ENCODE data around the gene GOT1.

The GOT1 gene

DNA sequence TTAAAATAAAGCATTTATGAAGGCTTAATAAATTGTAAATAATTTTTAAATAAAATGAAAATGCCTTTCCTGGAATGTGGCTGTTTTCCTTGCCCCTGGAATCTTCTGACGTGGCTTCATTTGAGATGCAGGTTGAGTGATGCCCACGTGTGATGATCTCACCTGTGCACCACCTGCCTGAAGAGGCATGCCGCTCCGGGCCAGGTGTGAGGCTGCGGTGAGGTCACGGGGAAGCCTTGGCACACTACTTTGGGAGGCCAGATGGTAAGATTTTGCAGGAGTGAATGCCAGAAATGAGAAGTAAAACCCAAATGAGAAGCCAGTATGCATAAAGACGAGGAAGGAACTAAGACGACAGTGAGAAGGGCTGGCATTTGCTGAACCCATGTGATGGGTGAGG is 36.2 kb downstream of the GOT1 start:
- no peak for DNase-seq

DNA sequence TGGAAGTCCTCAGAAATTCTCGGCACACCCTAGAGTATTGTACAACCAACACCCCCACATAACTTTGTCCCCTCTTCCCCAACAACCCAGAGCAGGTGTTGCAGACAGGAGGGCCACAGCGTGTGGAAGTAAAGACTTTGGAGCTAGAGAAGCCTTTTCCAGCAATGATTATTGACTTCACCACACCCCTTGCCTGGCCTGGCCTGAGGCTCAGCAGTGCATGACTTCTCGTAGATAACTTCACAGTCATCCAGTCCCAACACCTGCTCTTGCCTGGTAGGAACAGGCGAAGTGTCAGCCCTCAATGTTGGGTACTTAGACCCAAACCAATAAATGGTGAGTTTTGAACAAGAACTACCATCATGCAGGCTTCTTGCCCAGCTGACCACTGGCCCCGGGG is 36.7 kb downstream of the GOT1 start:
- no peak for DNase-seq

DNA sequence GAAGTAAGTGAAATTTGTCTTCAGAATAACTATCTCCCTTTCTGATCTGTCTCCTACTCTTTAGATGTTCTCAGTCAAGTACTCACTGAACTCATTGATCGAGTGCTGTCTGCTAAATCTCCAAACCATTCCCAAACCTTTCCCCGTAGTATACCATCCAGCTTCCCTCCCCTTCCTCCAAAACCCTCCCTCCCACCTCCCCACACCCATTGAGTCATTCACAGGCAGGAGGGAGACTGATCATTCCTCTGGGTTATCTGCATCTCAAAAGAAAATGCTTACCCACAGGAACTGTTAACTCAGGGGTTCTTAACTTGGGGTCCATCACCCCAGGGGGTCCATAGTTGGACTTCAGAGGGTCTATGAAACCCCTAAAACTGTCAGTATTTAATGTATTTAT is 37.4 kb downstream of the GOT1 start:
- DNase-seq = no peak

DNA sequence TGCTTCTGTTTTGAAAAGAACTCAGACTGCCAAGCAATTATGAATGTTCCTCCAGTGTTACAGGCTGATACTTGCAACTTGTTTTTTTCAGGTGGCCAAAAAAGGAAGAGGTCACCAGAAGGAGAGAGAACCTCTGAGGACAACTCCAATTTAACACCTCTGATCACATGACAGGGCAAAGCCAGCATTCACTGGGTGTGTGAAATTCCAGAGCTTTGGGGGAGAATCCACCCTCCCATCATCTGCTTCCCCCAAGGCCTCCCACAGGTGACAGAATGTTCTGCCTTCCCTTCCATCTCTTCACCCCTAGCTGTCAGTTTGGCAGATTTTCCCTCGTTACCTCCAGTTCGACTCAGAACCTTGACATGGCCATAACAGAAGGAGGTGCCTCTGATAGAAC is 39.1 kb downstream of the GOT1 start:
- DNase-seq = no peak

DNA sequence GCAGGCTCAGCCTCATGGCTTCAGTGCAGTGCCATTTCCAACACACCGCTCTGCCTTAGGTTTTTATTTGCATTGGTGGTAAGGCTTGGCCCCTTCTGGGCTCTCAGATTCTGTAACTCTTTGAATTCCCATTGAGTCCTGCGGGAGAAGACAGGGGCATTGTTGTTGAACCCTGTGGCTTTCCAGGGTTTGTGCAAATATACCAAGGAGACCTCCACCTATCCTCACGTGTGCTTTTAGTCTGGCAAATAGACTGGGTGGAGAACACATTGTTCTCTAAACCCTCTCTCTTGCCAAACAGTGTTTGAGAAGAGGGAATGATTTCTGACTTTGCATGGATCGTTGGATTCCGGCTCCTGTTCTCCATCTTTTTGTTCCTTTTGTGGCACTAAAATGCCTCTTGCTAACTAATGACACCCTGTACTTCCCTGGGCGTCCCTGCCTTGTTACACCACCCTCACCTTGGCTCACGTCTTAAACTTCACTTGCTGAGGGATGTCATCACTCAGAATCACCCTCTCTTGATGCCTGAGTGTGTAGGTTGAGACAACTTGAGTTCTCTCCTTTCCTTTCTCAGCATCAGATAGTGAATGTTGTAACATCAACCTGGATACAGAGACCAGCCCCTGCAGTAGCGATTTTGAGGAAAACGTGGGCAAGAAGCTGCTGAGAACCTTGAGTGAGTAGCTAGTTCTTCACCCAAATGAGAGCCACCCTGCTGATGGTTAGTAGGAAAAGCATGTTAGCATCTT is 40.5 kb downstream of the GOT1 start:
- DNase-seq = no peak

DNA sequence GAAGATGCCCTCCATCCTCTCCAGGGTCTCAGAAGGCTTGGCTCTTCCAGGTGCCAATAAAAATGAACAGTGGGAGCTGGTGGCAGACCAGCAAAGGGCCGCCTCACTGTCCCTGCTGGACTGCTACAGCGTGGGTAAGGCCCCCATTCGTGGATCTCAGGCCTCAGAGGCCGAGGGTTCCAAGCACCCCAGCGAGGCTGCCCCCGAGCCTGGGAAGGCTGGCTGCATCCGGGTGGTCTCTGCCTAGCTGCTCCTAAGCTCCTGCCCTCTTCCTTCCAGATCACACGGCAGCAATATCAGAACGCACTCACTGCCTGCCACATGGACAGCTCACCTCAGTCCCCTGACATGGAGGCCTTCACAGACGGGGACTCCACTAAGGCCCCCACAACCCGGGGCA is 42.9 kb downstream of the GOT1 start:
- no peak for DNase-seq

DNA sequence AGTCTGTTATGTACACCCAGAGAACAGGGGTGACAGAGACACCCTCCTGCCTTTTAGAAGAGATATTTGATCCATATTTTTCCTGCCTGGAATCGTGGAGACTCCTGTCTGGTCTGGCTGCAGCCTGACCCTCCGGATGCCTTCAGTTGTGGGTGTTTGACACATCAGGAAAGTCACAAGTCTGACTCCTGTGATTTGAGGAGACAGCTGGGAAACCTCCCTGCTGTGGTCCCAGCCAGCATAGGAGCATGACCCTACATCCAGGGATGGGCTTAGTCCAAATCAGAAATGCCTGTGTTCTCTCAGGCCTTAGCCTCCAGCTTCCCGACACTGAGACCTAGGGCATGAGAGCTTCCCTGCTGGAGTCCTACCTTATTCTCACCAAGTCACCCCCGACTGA is 43.4 kb downstream of the GOT1 start:
- no peak for DNase-seq

DNA sequence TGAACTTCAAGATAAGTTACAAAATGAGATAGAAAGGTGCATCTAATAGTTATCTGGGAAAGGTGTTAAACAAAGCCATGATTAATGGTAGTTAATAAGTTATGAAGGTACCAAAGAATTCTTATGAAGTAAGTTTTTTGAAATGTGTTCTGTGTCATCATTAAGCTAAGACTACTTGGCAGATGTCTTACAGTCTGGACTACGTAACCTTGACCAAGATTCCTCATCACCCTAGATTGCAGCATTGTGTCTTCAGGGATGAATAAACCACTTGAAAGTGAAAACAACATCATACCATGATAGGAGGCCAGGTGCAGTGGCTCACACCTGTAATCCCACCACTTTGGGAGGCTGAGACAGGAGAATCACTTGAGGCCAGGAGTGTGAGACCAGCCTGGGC is 48.2 kb downstream of the GOT1 start:
- DNase-seq = no peak

DNA sequence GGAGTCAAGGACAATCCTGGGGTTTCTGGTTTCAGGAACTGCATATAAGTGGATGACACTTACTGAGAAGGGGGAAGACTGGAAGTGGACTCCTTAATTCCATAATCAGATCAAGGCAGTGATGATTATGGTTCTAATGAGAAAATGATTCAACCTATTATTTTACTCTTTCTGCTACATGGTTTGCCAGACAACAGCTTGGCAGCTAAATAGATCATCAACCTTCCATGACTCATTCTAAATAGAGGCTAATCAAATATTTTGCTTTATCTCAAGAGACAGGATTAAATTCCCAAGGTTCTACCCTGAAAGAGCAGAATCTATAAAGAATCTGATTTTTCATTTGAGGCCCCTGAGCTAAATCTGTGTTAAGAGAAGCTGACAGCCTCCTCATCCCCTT is 55.0 kb downstream of the GOT1 start:
- DNase-seq = no peak

DNA sequence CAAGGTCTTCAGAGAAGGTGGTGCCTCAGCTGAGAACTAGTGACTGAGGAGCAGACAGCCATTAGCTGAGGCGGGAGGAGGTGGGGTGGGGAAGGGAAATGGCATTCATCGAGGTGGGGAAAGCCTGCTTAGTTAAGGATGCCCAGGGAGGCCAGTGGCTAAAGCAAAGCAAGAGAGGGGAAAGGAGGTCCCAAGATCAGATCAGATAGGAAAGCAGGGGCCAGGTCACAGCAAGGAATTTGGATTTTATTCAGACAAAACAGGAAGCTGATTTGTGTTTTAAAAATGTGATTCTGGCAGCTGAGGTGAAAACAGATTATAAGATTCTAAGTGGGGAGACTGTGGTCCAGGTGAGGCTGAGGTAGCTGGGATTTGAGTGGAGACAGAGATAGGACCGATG is 55.5 kb downstream of the GOT1 start:
- no peak for DNase-seq

DNA sequence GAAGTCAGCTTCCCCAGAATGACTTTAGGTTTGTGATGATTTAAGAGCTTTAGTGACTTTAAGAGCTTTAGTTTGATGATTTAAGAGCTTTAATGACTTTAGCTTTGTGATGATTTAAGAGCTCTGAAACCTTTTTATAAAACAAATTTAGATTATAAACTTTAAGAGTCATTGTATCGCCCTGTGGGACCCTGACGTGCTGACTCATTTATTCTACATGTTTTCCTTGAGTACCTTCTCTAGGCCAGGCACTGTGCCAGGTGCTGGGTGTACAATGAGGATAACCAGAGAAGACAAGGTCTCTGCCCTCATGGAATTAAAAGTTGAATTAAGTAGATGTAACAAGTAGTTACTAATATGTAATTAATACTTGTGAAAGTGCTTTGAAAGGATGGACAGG is 55.9 kb downstream of the GOT1 start:
- DNase-seq = no peak

DNA sequence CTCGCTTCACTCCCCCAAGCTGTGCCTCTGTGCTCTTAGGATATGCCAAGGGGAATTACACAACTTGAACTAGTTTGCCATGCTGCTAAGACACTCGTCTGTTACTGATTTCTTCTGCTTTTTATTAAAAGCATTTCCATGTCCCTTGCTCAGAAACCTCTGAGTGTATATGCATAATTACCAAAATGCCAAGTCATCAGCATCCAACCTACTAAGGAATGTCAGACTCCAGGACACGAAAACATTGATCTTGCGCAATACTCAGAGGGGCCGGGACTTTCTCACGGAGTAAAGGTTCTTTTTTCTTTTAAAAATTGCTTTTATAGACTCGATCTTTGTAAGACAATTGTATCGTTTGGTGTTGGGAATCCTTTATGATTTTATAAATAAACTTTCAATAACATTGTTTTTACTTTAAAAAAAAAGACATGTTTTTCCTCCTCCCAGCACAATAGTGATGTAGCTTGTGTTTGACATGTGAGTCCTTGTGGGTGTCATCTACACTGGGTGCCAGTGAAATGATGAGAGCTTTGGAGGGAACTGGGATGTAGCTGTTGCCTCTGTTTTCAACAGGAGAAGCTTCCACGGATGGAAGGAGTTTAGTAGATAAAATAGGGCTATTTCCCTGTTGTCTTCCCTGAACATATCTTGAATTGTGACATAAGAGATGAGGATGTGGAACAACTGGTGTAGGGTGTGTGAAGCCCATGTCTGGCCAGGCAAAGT is 57.7 kb downstream of the GOT1 start:
- DNase-seq = no peak

DNA sequence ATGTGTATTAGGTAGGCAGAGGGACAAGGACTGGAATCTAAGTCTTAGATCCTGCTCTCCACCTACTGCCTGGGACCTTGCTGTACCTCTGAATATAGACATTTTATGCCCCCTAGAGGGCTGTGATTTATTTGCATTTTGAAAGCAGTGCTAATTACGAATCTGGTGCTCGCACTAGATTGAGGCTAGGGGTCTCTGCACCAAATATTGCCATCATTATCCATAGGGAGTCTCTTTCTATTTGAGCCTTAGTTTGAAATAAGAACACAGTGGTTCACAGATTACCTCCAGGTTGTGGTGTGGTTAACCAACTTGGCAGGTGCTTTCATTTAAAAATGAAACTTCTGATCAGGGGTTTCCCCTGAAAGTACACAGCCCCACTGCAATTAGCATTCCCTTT is 59.4 kb downstream of the GOT1 start:
- peak; percentile 0 for DNase-seq

DNA sequence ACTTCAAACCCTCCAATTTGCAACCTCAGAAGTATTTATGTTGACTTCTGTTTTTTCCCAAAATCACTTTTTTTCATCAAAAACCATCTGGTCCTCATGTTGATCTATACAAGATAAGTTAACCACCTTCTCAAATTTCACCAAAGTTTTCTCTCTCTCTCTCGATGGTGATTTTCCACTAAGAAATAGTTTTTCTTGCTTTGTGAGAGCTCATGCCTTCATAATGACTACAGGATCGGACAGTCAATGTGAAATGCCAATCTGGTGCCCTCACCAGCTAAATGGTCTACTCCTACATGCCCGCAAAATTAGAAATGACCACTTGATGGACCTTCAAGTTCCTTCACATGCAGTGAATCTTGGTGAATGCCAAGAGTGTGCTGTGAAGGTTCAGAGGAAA is 60.9 kb downstream of the GOT1 start:
- DNase-seq = no peak

DNA sequence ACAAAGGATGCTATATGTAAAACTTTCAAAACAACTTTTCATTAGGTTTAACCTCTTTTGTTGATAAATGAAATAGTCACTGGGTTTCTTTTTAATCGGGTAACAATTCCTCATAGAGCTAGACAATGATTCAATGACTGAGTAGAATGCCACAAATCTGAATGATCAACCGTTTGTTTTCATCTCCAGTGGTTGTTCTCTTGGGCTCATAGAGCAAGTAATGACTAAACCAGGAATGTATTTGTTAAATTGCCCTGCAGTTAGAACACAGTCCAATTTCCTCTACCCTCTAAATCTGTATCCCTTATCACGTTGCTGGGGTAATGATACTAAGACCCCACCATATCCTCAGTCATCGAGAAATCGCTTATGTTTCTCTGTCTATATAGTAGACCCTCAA is 61.3 kb downstream of the GOT1 start:
- DNase-seq = no peak

DNA sequence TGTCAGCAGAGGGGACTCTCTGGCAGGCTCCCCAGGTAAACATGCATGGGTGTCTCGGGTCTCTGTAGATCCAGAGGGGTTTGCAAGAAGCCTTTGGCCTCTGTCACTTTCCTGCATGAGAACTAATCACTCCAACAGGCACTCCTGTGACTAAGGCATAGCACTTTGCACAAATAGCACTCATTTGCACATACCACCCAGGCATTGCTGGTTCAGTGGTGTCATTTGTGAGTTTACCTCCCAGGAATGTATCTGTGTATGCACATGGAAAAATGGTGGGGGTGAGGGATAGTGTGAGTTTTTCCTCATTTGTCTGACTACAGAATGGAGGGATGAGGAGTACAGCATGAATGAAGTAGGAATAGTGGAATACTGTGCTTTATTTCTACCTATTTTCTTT is 61.8 kb downstream of the GOT1 start:
- no peak for DNase-seq

DNA sequence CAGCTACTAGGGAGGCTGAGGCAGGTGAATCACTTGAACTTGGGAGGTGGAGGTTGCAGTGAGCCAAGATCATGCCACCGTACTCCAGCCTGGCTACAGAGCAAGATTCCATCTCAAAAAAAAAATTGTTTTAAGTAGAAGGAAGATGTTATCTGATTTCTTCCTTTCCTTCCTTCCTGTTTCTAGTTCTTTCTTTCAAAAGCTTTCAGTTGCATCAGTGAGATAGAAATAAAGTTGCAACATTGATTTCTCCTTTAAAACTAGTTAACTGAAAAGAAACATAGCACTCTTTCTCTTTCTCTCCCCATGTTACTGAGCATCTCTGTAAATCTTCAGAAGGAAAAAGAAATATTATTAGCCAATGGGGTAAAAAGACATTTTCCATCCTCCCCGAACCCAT is 63.8 kb downstream of the GOT1 start:
- no peak for DNase-seq

DNA sequence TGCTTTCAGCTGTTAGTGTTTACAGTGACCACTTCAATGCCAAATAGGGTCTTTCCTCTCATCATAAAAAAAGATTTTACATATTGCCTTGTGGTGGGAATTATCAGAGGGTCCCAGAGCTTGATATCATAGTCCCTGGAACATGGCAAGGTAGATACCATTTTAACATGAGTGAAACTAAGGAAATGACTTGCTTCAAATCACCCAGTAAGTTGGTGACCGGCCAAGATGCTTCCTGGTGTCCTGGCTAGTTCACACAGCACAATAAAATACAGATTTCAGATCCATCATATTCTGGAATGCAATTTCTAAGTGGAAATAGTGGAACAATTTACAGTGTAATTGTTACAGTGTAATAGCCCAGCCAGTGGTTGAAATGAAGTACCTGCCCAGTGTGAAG is 64.7 kb downstream of the GOT1 start:
- no peak for DNase-seq

DNA sequence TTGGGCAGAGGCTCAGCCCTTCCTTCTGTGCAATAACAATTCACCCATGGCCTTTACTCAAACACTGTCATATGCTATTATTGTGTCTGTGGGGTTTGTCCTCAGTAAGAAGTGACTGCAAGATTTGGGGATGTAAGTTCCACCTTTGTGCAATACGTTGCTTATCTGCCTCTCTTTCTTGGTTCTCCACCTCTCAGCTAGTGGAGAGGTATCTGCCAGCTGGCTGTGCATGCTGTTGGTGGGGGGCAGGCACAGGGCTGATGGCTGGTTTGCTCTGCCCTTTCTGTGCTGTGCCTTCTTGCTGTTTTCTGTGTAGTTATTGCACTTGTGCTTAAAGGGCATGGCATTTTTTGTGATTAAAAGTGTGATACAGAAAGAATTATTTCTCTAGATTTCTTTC is 65.1 kb downstream of the GOT1 start:
- DNase-seq = no peak

DNA sequence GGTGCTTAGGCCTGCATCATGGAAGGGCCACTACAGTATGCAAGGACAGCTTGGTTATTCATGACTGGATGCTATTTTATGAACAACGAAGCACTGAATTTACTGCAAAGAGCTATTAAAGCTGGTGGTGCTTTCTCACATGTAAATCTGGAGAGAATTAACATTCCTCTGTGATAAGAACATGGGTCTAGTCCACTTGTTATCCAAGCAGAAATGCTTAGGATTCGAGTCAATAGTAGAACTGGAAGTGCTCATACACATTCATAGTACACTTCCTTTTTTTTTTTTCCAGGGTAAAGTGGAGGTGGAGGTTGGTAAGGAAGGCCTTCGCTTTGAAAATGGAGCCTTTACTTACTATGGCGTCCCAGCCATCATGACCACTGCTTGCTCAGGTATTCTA is 66.3 kb downstream of the GOT1 start:
- DNase-seq = no peak

DNA sequence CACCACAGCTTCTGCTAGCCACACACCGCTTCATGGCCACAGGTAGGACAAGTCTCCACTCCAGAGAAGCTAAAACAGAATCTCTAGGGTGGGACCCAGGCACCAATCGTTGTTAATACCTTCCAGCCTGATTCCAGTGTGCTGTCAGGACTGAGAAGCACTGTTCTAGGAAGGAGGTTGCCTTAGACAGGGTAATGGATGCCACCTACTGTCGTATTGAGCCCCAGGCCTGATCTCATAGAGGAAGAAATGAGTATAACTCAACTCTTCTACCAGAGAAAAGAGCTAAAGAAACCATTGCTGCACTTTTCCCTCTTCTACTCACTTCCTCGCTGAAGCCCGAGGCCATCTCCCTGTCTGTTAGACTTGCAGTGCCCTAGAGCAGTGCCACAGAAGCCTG is 69.5 kb downstream of the GOT1 start:
- no peak for DNase-seq

DNA sequence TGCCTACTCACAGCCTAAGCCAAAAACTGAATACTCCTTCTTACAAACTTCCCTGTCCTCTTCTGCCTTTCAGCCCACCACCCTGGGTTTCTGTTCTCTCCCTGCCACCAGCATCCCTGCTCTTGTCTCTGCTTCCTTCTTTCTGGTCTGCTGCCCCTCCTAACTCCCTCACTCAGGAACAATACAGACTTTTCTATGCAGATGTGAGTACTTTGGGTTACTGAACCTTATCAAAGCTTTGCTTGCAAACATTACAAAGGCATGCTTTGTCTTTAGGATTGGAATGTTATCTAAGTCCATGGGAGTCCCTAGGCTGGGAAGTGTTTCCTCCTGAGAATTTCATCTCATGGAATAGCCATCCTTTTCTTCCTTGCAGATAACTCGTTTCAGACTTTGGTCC is 72.3 kb downstream of the GOT1 start:
- no peak for DNase-seq

DNA sequence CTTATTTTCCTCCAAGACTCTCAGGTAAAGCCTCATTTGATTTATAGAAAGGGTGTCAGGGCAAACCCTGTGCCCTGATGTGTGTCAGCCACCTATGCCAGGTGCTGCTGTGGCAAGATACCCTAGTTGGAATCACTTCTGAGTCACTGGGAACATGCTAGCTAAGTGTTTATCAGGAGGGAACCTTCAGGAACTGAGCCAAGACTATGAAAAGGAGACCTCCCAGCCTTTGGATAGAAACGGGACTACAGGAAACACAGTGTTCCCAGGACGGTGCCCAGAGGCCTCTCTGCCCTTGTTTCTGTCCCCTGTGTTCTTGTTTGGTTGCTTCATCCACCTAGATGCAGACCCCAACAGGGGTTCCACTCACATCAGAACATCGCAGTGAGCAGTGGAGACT is 72.7 kb downstream of the GOT1 start:
- no peak for DNase-seq

DNA sequence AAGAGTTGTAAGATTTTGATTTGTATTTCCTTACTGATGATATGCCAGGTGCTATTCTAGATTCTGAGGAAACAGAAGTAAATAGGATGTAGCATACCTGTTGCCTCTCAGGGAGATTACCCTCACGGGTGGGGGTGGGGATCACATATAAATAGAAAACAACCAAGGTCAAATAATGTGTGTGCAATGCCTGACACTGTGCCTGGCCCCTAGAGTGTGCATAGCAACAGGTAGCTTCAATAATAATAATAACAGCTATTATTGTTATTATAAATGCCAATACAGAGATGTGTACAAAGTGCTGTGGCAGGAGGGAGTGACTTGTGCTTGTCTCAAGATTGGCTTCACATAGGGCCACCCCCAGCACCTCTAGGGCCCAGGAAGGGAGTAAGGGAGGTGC is 77.2 kb downstream of the GOT1 start:
- DNase-seq = no peak

DNA sequence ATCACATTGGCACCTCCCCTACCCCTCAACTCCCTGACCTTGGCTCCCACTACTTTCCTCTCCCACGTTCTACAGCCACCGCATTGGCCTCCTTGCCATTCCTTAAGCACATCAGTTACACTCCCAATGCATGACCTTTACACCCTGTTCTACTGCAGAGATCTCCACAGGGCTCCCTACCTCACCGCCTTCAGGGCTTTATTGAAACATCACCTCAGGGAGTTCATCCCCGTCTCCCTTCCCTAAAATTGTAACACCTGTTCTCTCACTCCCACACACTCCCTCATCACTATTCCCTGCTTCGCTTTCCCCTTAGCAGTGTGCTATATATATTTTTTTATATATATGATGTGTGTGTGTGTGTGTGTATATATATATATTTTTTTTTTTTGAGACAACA is 82.8 kb downstream of the GOT1 start:
- DNase-seq = no peak

Data from NCI-H524 treated with DMSO at 0.1 percent for 48 hours (cell line).